Astrocyte of the cerebellum (primary cell): ENCODE results near the gene PORCN.
A peak's percentile ranks its signal among the peaks of the same experiment; 100 is the strongest.

ENCODE experiments used
- DNase-seq: peaks from one replicate; pipeline ENCODE4 v3.0.0-alpha.2; 2011; ENCODE audit warnings: low read depth
- H3K4me3 ChIP-seq: 2 replicates; pipeline ENCODE4 v1.5.1; 2011; ENCODE audit warnings: mild to moderate bottlenecking, low read depth, low read length, moderate library complexity
- in situ Hi-C: cut with HindIII; loops from 2 replicates; pipeline ENCODE4 v1.10.0; 2017; ENCODE audit warnings: low sequenced_read_pairs
- TF ChIP-seq, protein P1 (sequence below): IDR thresholded peaks from 2 replicates; pipeline ENCODE4 v1.5.1; 2012; ENCODE audit warnings: low read length, low read depth, moderate library complexity, mild to moderate bottlenecking; ENCODE audit errors: missing control alignments

The PORCN gene

GRCh38 chrX:48491809-48492208 lies 17.0 kb upstream of the PORCN start:
- DNase-seq: no peak
- TF ChIP-seq, protein P1, sequence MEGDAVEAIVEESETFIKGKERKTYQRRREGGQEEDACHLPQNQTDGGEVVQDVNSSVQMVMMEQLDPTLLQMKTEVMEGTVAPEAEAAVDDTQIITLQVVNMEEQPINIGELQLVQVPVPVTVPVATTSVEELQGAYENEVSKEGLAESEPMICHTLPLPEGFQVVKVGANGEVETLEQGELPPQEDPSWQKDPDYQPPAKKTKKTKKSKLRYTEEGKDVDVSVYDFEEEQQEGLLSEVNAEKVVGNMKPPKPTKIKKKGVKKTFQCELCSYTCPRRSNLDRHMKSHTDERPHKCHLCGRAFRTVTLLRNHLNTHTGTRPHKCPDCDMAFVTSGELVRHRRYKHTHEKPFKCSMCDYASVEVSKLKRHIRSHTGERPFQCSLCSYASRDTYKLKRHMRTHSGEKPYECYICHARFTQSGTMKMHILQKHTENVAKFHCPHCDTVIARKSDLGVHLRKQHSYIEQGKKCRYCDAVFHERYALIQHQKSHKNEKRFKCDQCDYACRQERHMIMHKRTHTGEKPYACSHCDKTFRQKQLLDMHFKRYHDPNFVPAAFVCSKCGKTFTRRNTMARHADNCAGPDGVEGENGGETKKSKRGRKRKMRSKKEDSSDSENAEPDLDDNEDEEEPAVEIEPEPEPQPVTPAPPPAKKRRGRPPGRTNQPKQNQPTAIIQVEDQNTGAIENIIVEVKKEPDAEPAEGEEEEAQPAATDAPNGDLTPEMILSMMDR: no peak
- in situ Hi-C loops: no loop called here
- H3K4me3 ChIP-seq: no peak overlapping the region

GRCh38 chrX:48492293-48492910 lies 16.4 kb upstream of the PORCN start:
- no peak overlapping the region for H3K4me3 ChIP-seq
- DNase-seq: no peak
- TF ChIP-seq, protein P1: no peak
- in situ Hi-C loops: no loop called here

GRCh38 chrX:48493890-48494364 lies 14.9 kb upstream of the PORCN start:
- in situ Hi-C loops: no loop called here
- H3K4me3 ChIP-seq: no peak overlapping the region
- TF ChIP-seq, protein P1: peak; percentile 37
- no peak for DNase-seq

GRCh38 chrX:48496660-48497059 lies 12.1 kb upstream of the PORCN start:
- TF ChIP-seq, protein P1: no peak
- no peak for DNase-seq
- no peak overlapping the region for H3K4me3 ChIP-seq
- in situ Hi-C loops: no loop called here

- DNase-seq: no peak
- in situ Hi-C loops: no loop called here
- TF ChIP-seq, protein P1: no peak
- no peak overlapping the region for H3K4me3 ChIP-seq
Observed at GRCh38 chrX:48497871-48498270, 10.9 kb upstream of the PORCN start.

DNA sequence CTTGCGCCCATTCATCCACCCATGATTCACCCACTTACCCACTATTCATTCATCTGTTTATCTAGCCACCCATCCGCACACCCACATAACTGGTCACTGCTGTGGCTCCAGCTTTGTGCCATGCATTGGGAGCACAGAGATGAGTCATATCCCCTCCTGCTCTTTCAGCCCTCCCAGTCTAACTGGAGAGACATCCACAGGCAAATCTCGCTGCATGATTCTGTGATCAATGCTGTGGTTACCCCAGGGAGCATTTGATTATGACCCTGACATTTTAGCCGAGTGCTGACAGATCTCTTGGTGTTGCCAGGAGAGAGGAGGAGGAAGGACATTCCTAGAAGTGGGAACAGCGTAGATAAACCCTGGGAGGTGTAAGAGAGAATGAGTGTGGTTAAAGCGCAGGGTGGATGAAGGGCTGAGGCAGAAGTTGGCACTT lies 10.4 kb upstream of the PORCN start:
- TF ChIP-seq, protein P1: no peak
- peak; percentile 24 for DNase-seq
- in situ Hi-C loops: no loop called here
- H3K4me3 ChIP-seq: no peak overlapping the region

DNA sequence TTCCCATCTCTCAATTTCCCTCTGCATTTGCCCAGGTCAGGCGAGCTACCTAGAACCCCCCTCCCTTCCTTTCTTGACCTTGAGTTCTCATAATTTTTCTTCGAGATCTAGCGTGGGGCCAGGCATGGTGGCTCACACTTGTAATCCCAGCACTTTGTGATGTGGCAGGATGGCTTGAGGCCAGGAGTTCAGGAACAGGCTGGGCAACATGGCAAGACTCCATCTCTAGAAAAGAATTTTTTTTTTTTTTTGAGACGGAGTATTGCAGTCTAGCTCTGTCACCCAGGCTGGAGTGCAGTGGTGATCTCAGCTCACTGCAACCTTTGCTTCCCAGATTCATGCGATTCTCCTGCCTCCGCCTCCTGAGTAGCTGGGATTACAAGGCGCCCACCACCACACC lies 4.5 kb upstream of the PORCN start:
- in situ Hi-C loops: no loop called here
- H3K4me3 ChIP-seq: no peak overlapping the region
- TF ChIP-seq, protein P1: no peak
- no peak for DNase-seq
